GM18526 (cell line): ENCODE measurements around the gene FAM20C.

Experiments
- POLR2A ChIP-seq: IDR thresholded peaks from 3 replicates; pipeline ENCODE4 v1.6.1; 2011; ENCODE audit not compliant: insufficient read length; ENCODE audit errors: extremely low read depth

The FAM20C gene

GRCh38 chr7:246451-246850 is 54.1 kb downstream of the FAM20C start:
- TF ChIP-seq POLR2A, result no peak

- TF ChIP-seq POLR2A, result no peak
Measured at GRCh38 chr7:247181-247580, 54.8 kb downstream of the FAM20C start.

- no peak for TF ChIP-seq POLR2A
Measured at GRCh38 chr7:247636-248035, 55.3 kb downstream of the FAM20C start.

- TF ChIP-seq POLR2A, result no peak
Measured at GRCh38 chr7:248732-249435, 56.5 kb downstream of the FAM20C start.

GRCh38 chr7:249989-250388 is 57.6 kb downstream of the FAM20C start:
- no peak for TF ChIP-seq POLR2A

- TF ChIP-seq POLR2A, result no peak
Measured at GRCh38 chr7:250523-250922, 58.2 kb downstream of the FAM20C start.

DNA sequence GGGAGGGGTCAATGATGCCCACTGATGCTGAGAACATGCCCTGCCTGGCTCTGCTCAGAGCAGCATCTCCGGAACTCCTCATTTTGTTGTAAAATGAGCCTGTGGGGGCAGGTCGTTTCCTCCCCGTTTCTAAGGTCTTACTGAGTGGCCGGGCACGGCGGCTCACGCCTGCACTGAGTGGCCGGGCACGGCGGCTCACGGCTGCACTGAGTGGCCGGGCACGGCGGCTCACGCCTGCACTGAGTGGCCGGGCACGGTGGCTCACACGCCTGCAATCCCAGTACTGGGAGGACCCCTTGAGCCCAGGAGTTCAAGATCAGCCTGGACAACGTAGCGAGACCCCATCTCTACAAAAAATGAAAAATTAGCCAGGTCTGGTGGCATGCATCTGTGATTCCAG is 58.6 kb downstream of the FAM20C start:
- no peak for TF ChIP-seq POLR2A

DNA sequence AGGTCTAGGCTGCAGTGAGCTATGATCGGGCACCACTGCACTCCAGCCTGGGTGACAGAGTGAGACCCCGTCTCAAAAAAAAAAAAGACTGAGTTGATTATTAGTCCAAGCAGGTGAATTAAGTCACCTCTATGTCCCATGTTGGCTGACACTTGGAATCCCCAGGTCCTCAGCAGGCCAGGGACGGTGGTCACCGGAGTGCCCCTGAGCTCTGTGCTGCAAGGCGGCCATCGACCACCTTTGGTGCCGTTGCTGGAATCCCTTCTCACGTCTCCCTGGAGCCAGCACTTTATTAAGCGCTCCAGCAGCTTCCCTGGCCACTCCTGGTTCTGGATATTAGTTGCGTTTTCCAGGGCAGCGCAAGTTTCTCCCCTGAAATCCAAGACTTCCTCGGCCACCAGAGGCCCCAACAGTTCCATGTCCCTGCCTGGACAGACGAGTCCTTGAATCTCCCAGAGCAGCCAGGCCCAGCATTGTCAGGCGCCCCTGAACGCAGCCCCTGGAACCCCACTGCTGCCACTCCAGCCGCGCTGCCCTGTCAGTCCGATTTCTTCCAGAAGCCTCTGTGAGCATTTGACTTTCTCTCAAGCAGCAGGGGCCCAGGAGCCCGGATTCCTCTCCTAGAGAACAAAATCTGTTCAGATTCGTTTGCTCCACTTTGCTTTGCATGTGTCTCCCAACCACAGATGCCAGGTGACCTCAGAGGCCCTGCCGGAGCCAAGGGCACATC is 59.2 kb downstream of the FAM20C start:
- TF ChIP-seq POLR2A, result no peak

DNA sequence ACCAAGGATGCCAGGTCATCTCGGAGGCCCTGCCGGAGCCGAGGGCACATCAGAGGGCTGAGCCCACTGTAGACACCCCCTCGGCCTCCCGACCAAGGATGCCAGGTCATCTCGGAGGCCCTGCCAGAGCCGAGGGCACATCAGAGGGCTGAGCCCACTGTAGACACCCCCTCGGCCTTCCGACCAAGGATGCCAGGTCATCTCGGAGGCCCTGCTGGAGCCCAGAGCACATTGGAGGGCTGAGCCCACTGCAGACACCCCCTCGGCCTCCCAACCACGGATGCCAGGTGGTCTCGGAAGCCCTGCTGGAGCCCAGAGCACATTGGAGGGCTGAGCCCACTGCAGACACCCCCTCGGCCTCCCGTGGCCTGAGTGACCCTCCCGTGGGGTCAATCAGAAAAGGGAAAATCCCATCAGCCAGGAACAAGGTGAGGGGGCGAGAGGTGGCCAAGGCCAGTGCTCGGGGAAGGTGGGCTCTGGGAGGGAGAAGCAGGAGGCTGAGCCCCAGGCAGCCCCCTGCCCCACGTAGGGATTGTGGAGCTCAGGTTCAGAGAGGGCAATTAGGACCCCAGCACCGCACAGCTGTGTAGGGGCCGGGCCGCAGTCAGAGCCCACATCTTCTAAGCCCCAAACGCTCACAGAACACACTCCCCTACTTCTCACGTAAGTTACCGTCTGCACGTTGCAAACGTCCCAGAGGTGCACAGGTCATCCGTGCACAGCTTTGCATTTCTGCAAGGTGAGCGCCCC is 60.0 kb downstream of the FAM20C start:
- TF ChIP-seq POLR2A, result no peak

DNA sequence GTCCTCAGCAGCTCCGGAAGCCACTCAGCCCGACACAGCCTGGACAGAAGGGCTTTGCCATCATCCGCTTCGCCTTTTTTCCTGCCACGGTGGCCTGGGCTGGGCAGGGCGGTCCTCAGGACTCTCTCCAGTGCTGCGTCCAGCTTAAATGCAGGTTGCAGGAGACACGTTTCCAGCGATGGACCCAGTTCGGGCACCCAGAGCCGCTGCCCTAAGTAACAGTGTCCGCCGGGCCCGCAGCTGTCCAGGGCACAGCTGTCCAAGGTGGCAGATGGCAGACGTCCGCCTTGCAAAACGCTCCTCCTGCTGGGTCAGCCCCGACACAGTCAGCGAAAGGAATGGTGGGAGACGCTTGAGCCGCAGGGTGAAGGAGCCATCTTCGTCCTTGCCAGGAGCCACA is 60.6 kb downstream of the FAM20C start:
- TF ChIP-seq POLR2A, result no peak

DNA sequence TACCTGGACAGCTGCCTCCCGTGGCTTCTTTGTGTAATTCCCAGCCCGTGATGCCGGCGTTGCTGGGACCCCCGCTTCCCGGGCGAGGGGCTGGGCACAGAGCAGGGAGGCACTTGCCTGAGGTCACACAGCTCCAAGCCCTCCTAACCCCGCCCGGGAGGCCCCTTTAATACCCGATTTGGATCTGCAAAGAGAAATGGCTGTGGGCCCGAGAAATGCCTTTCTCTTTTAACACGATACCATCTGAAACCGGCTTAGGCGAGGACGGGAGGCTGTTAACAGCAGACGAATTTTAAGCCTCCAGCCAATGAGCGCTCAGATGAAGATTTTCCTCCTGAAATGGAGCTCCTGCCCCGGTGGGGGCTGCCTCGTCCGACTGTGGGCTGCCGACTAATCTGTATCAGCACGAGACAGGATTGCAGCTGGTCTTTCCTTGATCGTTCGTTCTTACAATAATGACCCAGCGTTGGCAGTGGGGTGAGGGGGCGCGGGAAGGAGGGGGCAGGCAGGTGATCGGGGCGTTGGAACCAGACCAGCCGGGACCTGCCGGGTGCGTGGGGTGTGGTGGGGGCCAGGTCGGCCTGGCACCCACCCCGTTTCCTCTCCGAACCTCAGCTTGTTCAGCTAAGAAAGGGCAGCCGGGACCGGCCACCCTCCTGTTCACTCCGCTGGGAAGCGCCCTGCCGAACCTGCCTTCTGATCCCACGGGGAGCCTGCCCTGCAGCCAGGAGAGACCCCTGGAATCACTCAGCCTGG is 61.4 kb downstream of the FAM20C start:
- TF ChIP-seq POLR2A, result no peak

- no peak for TF ChIP-seq POLR2A
Measured at GRCh38 chr7:254337-255037, 62.1 kb downstream of the FAM20C start.

DNA sequence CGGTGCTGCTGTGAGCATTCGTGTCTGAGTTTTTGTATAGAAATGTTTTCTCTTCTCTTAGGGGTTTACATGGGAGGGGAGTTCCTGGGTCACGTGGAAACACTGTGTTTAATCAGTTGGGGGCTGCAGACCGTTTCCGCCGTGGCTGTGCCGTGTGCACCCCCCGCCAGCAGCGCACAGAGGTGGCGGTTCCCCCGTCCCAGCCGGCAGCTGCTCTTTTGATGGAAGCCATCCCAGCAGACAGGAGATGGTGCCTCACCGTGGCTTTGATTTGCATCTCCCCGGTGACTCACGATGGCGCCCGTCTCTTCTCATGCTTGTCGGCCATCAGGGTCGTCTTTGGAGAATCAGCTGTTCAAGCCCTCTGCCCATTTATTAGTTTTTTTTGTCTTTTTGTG is 62.7 kb downstream of the FAM20C start:
- no peak for TF ChIP-seq POLR2A

DNA sequence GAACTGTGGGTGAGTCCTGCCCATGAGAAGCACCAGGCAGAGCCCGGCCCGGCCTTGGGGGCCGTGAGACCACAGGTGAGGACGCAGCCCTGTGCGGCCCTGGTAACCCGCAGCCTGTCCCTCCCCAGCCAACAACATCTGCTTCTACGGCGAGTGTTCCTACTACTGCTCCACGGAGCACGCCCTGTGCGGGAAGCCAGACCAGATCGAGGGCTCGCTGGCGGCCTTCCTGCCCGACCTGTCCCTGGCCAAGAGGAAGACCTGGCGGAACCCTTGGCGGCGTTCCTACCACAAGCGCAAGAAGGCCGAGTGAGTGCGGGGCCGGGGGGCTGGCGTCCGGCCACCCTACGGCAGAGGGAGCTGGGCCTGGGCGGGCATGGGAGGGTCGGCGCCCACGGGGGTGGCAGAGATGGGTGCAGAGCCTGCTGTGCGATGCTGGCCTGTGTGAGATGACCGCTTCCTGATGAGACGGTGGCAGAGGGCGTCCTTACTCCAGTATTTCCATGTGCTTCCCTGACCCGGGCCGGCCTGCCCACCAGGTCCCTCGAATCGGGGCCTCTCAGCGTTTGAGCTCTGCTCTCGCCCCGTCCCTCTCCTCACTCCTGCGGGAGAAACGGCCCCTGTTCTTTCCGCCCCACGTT is 63.5 kb downstream of the FAM20C start:
- TF ChIP-seq POLR2A, result no peak
